ENCODE data around the gene ABHD5.

The ABHD5 gene

GRCh38 chr3:43753741-43754715, 63.3 kb downstream of the ABHD5 start:
- FAIRE-seq (peak; percentile 31), DNase-seq (ENCODE audit: insufficient read length, low spot score) (peak; percentile 49)

GRCh38 chr3:43755516-43756200, 64.9 kb downstream of the ABHD5 start:
- DNase-seq (ENCODE audit: insufficient read length, low spot score), result no peak
- FAIRE-seq, result no peak

- DNase-seq (ENCODE audit: insufficient read length, low spot score) (no peak), FAIRE-seq (no peak)
These were observed 67.1 kb downstream of the ABHD5 start for GRCh38 chr3:43757666-43758321.

GRCh38 chr3:43758592-43759225, 68.0 kb downstream of the ABHD5 start:
- no peak for FAIRE-seq
- no peak for DNase-seq (ENCODE audit: insufficient read length, low spot score)

GRCh38 chr3:43759297-43759782, 68.6 kb downstream of the ABHD5 start:
- peak; percentile 58 for DNase-seq (ENCODE audit: insufficient read length, low spot score)

GRCh38 chr3:43759938-43760337, 69.2 kb downstream of the ABHD5 start:
- FAIRE-seq, result no peak
- DNase-seq (ENCODE audit: insufficient read length, low spot score), result no peak

More at GRCh38 chr3:43759297-43759782, 68.6 kb downstream of the ABHD5 start:
- FAIRE-seq, result peak; percentile 69

- no peak for DNase-seq (ENCODE audit: insufficient read length, low spot score)
- FAIRE-seq, result no peak
These were observed 70.2 kb downstream of the ABHD5 start for GRCh38 chr3:43760938-43761337.

GRCh38 chr3:43762451-43762850, 71.7 kb downstream of the ABHD5 start:
- no peak for FAIRE-seq

GRCh38 chr3:43764056-43764455, 73.3 kb downstream of the ABHD5 start:
- no peak for DNase-seq (ENCODE audit: insufficient read length, low spot score)
- no peak for FAIRE-seq

More at GRCh38 chr3:43762451-43762850, 71.7 kb downstream of the ABHD5 start:
- DNase-seq (ENCODE audit: insufficient read length, low spot score), result no peak

- no peak for FAIRE-seq
- DNase-seq (ENCODE audit: insufficient read length, low spot score), result no peak
These were observed 73.7 kb downstream of the ABHD5 start for GRCh38 chr3:43764471-43764870.

- DNase-seq (ENCODE audit: insufficient read length, low spot score) (no peak), FAIRE-seq (no peak)
These were observed 74.8 kb downstream of the ABHD5 start for GRCh38 chr3:43765521-43765971.

GRCh38 chr3:43766672-43767465, 76.1 kb downstream of the ABHD5 start:
- FAIRE-seq, result no peak
- DNase-seq (ENCODE audit: insufficient read length, low spot score), result no peak

GRCh38 chr3:43768381-43768973, 77.7 kb downstream of the ABHD5 start:
- DNase-seq (ENCODE audit: insufficient read length, low spot score) (no peak), FAIRE-seq (no peak)

GRCh38 chr3:43769097-43769884, 78.6 kb downstream of the ABHD5 start:
- DNase-seq (ENCODE audit: insufficient read length, low spot score) (peak; percentile 91), FAIRE-seq (peak; percentile 44)

- FAIRE-seq (no peak), DNase-seq (ENCODE audit: insufficient read length, low spot score) (no peak)
These were observed 79.2 kb downstream of the ABHD5 start for GRCh38 chr3:43769885-43770425.

- peak; percentile 33 for DNase-seq (ENCODE audit: insufficient read length, low spot score)
- FAIRE-seq, result no peak
These were observed 79.8 kb downstream of the ABHD5 start for GRCh38 chr3:43770426-43771103.

GRCh38 chr3:43771610-43772009, 80.9 kb downstream of the ABHD5 start:
- FAIRE-seq (no peak), DNase-seq (ENCODE audit: insufficient read length, low spot score) (no peak)

Measured in HTR-8/SVneo (cell line).